A549 (cell line): ENCODE data around the gene ZSCAN20.

Source experiments
- CHD2 ChIP-seq: fragments of 150-350 bp; IDR thresholded peaks from 2 replicates; pipeline ENCODE4 v1.6.1; 2014; ENCODE audit warnings: low read length; ENCODE audit not compliant: partially characterized antibody
- POLR2A ChIP-seq: IDR thresholded peaks from 2 replicates; pipeline ENCODE4 v1.6.1; 2012; ENCODE audit warnings: mild to moderate bottlenecking, low read length
- RFX5 ChIP-seq: fragments of 450-650 bp; IDR thresholded peaks from 2 replicates; pipeline ENCODE4 v1.7.1; 2014; ENCODE audit warnings: antibody characterized with exemption, mild to moderate bottlenecking, moderate library complexity

- no peak for TF ChIP-seq POLR2A
- no peak for TF ChIP-seq RFX5
- no peak for TF ChIP-seq CHD2
Observed at GRCh38 chr1:33507661-33508060, 35.2 kb downstream of the ZSCAN20 start.
